Left kidney (tissue), 2 donors: Measurements from ENCODE around the gene CCDC7. TPM values are rescaled to one million over a fixed set of nuclear protein-coding genes. Genes with fewer than 3 reads are reported as not detected.
A peak's percentile ranks its signal among the peaks of the same experiment; 100 is the strongest.
"Not testable (repeated sequence)": the region's sequence is repeated elsewhere in the genome, so short reads cannot be mapped to it uniquely, and the experiment has no call there.

ENCODE experiments used
- DNase-seq: peaks from one replicate; pipeline ENCODE4 v3.0.0-alpha.2; 2013
- polyA plus RNA-seq: library from polyadenylated mRNA; unstranded; fragments of 120-200 nt; gene quantifications from one replicate; pipeline ENCODE4 v1.2.1, GENCODE V29; 2013; ENCODE audit not compliant: insufficient read length

The CCDC7 gene
- polyA plus RNA-seq, 1 donor = 7.2 TPM

- no peak for DNase-seq
These were observed 8.2 kb downstream of the CCDC7 start for GRCh38 chr10:32454148-32454547.

DNA sequence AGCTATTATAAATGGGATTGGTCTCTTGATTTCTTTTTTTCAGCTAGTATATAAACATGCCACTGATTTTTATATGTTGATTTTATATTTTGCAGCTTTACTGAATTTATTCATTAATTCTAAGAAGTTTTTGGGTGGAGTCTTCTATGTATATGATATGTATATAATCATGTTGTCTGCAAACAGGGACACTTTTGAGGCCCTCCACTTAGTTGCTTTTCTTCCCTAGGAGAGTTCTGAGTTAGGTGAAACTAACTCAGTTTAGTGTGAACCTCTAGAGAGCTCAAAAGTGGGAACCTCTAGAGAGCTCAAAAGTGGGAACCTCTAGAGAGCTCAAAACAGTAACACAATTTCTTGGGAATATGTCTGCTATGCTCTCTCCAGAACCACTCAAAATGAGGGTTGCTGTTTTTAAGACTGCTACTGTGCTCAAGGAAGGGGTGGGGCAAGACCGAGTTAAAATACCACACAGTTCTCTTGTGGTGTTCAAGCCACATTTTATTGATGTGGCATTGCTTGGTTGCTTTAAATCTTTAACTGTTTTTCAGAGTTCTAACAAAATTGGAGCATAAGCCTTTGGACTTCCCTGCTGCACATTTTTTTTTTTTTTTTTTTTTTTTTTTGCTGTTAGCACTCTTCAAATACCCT, 13.2 kb downstream of the CCDC7 start:
- no peak for DNase-seq

GRCh38 chr10:32461203-32461602, 15.3 kb downstream of the CCDC7 start:
- DNase-seq = no peak

- no peak for DNase-seq
These were observed 25.3 kb downstream of the CCDC7 start for GRCh38 chr10:32471232-32471631.

GRCh38 chr10:32477499-32477898, 31.6 kb downstream of the CCDC7 start:
- no peak for DNase-seq

- peak; percentile 3 for DNase-seq
These were observed 35.7 kb downstream of the CCDC7 start for GRCh38 chr10:32481606-32482005.

DNA sequence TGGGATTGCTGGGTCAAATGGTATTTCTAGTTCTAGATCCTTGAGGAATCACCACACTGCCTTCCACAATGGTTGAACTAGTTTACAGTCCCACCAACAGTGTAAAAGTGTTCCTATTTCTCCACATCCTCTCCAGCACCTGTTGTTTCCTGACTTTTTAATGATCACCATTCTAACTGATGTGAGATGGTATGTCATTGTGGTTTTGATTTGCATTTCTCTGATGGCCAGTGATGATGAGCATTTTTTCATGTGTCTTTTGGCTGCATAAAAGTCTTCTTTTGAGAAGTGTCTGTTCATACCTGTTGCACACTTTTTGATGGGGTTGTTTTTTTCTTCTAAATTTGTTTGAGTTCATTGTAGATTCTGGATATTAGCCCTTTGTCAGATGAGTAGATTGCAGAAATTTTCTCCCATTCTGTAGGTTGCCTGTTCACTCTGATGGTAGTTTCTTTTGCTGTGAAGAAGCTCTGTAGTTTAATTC, 37.1 kb downstream of the CCDC7 start:
- not testable (repeated sequence) for DNase-seq

- not testable (repeated sequence) for DNase-seq
These were observed 42.1 kb downstream of the CCDC7 start for GRCh38 chr10:32488038-32488437.

DNA sequence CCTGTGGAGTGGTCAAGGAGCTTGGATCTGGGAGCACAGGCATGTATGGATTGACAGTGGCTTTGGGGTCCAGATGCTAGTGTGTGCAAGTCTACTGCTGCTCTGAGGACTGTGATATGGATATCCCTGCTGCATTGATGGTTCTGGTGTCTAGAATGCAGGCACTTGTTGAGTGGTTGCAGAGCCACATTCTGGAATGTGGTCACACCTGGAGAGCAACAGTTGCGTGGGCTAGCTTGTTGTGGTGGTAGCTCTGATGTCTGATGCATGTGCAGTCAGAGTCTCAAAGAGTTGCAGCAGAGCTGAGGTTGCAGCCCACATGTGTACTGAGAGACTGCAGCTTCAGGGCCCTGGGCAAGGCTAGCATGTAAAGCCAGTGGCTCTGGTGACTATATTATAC, 43.2 kb downstream of the CCDC7 start:
- DNase-seq = no peak

DNA sequence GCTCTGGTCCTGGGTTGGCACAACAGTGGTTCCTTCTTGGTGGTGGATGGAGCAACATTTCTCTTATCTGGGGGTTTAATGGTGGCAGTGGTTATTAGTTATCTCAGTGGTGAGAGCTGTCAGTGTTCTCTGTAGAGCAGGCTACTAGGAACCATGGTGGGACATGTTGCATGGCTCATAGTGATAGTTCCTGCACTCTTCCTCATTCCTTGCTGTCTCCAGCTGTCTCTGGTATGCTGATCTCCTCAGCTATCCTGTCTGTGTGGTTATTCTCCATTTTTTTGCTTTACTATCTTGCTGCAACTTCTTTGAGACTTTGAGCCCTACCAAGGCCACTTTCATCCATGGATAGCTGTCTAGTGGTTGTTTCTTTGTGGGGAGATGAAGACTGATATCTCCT, 44.0 kb downstream of the CCDC7 start:
- DNase-seq = no peak

DNA sequence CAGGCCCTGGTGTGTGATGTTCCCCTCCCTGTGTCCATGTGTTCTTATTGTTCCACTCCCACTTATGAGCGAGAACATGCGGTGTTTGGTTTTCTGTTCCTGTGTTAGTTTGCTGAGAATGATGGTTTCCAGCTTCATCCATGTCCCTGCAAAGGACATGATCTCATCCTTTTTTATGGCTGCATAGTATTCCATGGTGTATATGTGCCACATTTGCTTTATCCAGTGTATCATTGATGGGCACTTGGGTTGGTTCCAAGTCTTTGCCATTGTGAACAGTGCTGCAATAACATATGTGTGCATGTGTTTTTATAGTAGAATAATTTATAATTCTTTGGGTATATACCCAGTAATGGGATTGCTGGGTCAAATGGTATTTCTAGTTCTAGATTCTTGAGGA, 48.6 kb downstream of the CCDC7 start:
- not testable (repeated sequence) for DNase-seq

DNA sequence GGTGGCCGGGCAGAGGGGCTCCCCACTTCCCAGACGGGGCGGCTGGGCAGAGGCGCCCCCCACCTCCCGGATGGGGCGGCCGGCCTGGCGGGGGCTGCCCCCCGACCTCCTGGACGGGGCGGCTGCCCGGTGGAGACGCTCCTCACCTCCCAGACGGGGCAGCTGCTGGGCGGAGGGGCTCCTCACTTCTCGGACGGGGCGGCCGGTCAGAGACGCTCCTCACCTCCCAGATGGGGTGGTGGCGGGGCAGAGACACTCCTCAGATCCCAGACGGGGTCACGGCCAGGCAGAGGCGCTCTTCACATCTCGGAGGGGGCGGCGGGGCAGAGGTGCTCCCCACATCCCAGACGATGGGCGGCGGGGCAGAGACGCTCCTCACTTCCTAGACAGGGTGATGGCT, 54.2 kb downstream of the CCDC7 start:
- not testable (repeated sequence) for DNase-seq

DNA sequence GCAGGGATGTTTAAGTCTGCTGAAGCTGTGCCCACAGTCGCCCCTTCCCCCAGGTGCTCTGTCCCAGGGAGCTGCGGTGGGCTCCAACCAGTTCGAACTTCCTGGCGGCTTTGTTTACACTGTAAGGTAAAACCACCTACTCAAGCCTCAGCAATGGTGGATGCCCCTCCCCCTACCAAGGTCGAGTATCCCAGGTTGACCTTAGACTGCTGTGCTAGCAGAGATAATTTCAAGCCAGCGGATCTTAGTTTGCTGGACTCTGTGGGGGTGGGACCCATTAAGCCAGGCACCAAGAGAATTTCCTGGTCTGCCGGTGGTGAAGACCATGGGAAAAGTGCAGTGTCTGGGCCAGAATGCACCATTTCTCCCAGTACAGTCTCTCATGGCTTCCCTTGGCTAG, 56.0 kb downstream of the CCDC7 start:
- peak; percentile 17 for DNase-seq

- not testable (repeated sequence) for DNase-seq
These were observed 60.0 kb downstream of the CCDC7 start for GRCh38 chr10:32505762-32506420.

GRCh38 chr10:32511599-32511998, 65.7 kb downstream of the CCDC7 start:
- no peak for DNase-seq

GRCh38 chr10:32516567-32517495, 70.9 kb downstream of the CCDC7 start:
- no peak for DNase-seq

- DNase-seq = no peak
These were observed 84.3 kb downstream of the CCDC7 start for GRCh38 chr10:32530231-32530630.

DNA sequence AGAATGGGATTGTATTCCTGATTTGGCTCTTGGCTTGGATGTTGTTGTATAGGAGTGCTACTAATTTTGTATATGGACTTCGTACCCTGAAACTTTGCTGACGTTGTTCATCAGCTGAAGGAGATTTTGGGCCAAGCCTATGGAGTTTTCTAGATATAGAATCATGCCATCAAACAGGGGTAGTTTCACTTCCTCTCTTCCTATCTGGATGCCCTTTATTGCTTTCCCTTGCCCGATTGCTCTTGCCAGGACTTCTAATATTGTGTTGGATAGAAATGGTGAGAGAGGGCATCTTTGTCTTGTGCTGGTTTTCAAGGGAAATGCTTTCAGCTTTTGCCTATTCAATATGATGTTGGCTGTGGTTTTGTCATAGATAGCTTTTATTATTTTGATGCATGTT, 92.3 kb downstream of the CCDC7 start:
- no peak for DNase-seq

- no peak for DNase-seq
These were observed 94.9 kb downstream of the CCDC7 start for GRCh38 chr10:32540691-32541470.

DNA sequence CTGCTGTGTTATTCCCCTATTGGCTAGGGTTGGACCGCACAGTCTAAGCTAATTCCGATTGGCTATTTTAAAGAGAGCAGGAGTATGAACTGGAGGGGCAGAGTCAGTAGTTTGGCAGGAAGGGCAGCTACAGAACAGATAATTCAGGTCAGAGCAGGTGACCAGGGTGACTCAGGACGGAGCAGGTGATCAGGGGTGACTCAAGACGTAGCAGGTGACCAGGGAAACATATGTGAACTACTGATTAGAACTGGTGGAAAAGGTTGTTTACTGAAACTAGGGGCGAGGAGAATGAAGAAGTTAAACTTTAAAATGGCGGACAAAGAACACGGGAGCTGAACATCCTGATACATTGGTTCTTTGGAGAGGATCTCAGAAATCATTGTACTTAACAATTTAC, 102.3 kb downstream of the CCDC7 start:
- no peak for DNase-seq

DNA sequence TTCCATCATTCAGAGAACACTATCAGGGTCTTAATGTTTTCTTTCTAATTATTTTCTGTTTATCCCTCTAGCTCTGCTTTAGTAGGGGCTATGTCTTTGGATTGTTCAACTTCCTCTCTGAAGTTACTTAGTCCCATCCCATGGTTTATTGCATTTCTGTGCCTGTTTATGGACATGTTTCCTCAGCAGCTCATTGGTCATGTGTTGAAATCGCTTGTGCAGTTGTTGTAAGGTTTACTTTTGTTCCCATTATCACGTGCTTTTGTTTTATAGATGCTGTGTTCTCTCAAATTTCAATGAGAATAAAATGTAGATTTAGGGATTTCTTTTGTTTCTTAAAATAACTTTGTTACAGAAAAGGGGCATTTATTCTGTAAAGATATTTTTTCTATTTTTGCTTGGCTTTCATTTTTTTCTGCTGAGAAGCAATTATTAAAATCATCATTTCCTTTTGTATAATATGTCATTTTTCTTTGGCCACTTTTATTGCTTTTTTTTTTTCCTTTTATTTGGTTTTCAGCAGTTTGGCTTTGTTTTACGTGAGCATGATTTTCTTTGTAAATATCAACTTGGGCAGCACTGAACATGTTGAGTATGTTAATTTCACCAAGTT, 110.9 kb downstream of the CCDC7 start:
- DNase-seq = no peak
